ENCODE results near the gene FAM149B1.
"Not testable (repeated sequence)": the region's sequence is repeated elsewhere in the genome, so short reads cannot be mapped to it uniquely, and the experiment has no call there.

DNA sequence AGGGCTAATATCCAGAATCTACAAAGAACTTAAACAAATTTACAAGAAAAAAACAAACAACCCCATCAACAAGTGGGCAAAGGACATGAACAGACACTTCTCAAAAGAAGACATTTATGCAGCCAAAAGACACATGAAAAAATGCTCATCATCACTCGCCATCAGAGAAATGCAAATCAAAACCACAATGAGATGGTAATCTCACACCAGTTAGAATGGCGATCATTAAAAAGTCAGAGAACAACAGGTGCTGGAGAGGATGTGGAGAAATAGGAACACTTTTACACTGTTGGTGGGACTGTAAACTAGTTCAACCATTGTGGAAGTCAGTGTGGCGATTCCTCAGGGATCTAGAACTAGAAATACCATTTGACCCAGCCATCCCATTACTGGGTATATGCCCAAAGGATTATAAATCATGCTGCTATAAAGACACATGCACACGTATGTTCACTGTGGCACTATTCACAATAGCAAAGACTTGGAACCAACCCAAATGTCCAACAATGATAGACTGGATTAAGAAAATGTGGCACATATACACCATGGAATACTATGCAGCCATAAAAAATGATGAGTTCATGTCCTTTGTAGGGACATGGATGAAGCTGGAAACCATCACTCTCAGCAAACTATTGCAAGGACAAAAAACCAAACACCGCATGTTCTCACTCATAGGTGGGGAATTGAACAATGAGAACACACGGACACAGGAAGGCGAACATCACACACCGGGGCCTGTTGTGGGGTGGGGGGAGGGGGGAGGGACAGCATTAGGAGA is 17.1 kb upstream of the FAM149B1 start:
- TF ChIP-seq EZH2phosphoT487 (IDR thresholded peaks at IDR 0.05; ENCODE audit: borderline replicate concordance, low read length), result not testable (repeated sequence)
- TF ChIP-seq, protein P1, sequence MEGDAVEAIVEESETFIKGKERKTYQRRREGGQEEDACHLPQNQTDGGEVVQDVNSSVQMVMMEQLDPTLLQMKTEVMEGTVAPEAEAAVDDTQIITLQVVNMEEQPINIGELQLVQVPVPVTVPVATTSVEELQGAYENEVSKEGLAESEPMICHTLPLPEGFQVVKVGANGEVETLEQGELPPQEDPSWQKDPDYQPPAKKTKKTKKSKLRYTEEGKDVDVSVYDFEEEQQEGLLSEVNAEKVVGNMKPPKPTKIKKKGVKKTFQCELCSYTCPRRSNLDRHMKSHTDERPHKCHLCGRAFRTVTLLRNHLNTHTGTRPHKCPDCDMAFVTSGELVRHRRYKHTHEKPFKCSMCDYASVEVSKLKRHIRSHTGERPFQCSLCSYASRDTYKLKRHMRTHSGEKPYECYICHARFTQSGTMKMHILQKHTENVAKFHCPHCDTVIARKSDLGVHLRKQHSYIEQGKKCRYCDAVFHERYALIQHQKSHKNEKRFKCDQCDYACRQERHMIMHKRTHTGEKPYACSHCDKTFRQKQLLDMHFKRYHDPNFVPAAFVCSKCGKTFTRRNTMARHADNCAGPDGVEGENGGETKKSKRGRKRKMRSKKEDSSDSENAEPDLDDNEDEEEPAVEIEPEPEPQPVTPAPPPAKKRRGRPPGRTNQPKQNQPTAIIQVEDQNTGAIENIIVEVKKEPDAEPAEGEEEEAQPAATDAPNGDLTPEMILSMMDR (conservative IDR thresholded peaks at IDR 0.05; ENCODE audit: low read depth, low read length), result not testable (repeated sequence)

All from PC-3 (cell line).